SU-DHL-6 (cell line): ENCODE measurements around the gene ILF2.

Experiments
- H2AFZ ChIP-seq: fragments of 200-600 bp; sonication (generic); 2 replicates; pipeline ENCODE4 v1.6.1; 2014; ENCODE audit warnings: low read depth, mild to moderate bottlenecking, moderate library complexity, mixed read lengths, antibody characterized with exemption, low read length; ENCODE audit not compliant: severe bottlenecking
- H3F3A ChIP-seq: fragments of 200-600 bp; shearing (Covaris generic); 2 replicates; pipeline ENCODE4 v1.6.0; 2016; ENCODE audit warnings: antibody characterized with exemption, mild to moderate bottlenecking; ENCODE audit not compliant: insufficient read depth
- H3K27ac ChIP-seq: fragments of 200-600 bp; sonication (generic); 2 replicates; pipeline ENCODE4 v1.5.1; 2016; ENCODE audit warnings: low read depth, mild to moderate bottlenecking, low read length, moderate library complexity, mixed read lengths
- H3K27me3 ChIP-seq: fragments of 200-600 bp; sonication (generic), shearing (Covaris generic); 2 replicates; pipeline ENCODE4 v1.6.0; 2014; ENCODE audit warnings: mild to moderate bottlenecking, low read length
- H3K36me3 ChIP-seq: fragments of 200-600 bp; sonication (generic); 2 replicates; pipeline ENCODE4 v1.6.1; 2014; ENCODE audit warnings: mild to moderate bottlenecking, low read length, mixed read lengths
- H3K4me2 ChIP-seq: fragments of 300-600, 200-600 bp; shearing (Covaris generic), sonication (generic); 2 replicates; pipeline ENCODE4 v1.6.0; 2014; ENCODE audit warnings: low read length, low read depth, mild to moderate bottlenecking; ENCODE audit not compliant: poor library complexity, severe bottlenecking
- H3K4me3 ChIP-seq: fragments of 200-600 bp; sonication (generic); 2 replicates; pipeline ENCODE4 v1.5.1; 2014; ENCODE audit warnings: antibody characterized with exemption, low read length, mild to moderate bottlenecking, mixed read lengths; ENCODE audit not compliant: insufficient read depth, poor library complexity, severe bottlenecking
- H3K79me2 ChIP-seq: fragments of 200-600 bp; sonication (generic); 2 replicates; pipeline ENCODE4 v1.6.1; 2014; ENCODE audit warnings: mild to moderate bottlenecking, low read length, moderate library complexity; ENCODE audit not compliant: insufficient read depth
- H3K9ac ChIP-seq: fragments of 200-600 bp; sonication (generic); 2 replicates; pipeline ENCODE4 v1.7.0; 2014; ENCODE audit warnings: mild to moderate bottlenecking, low read length
- H3K9me2 ChIP-seq: fragments of 200-600 bp; sonication (generic); replicated peaks from 2 replicates; pipeline ENCODE4 v1.6.1; 2014; ENCODE audit warnings: low read length; ENCODE audit not compliant: insufficient read depth
- H3K9me3 ChIP-seq: fragments of 200-600 bp; sonication (generic); 2 replicates; pipeline ENCODE4 v1.6.1; 2014; ENCODE audit warnings: low read length, mixed read lengths; ENCODE audit not compliant: insufficient read depth
- H4K20me1 ChIP-seq: fragments of 200-600 bp; sonication (generic); 2 replicates; pipeline ENCODE4 v1.6.1; 2014; ENCODE audit warnings: low read depth, mild to moderate bottlenecking, antibody characterized with exemption, low read length, moderate library complexity, mixed read lengths
- CTCF ChIP-seq: fragments of 200-600 bp; sonication (generic); IDR thresholded peaks from one replicate; pipeline ENCODE4 v1.5.1; 2017; ENCODE audit warnings: antibody characterized with exemption, mild to moderate bottlenecking, low read length, moderate library complexity; ENCODE audit not compliant: insufficient read depth, poor library complexity, severe bottlenecking
- EZH2phosphoT487 ChIP-seq: fragments of 200-600 bp; sonication (generic), shearing (Covaris generic); conservative IDR thresholded peaks from 2 replicates; pipeline ENCODE4 v1.6.1; 2018; ENCODE audit warnings: mild to moderate bottlenecking, antibody characterized with exemption, low read length, moderate library complexity, mixed read lengths

ILF2 gene

GRCh38 chr1:153655333-153655732 lies 15.5 kb downstream of the ILF2 start:
- Histone ChIP-seq H3K9me3 (no peaks in the 10 kb centered on the region), H3K9me2 (no peaks in the 10 kb centered on the region), H3K79me2 (peaks cover 12% of the 10 kb centered on the region; the same call in 1 of the 2 replicates), H3K9ac (no peak overlapping the region), H3K4me2 (no peak overlapping the region), H3K36me3 (no peaks in the 10 kb centered on the region), H3K27me3 (no peaks in the 10 kb centered on the region), H2AFZ (no peak overlapping the region), H3K27ac (no peak overlapping the region), H4K20me1 (no peaks in the 10 kb centered on the region), H3K4me3 (no peak overlapping the region), H3F3A (no peaks in the 10 kb centered on the region)
- TF ChIP-seq CTCF: no peak
- TF ChIP-seq EZH2phosphoT487: no peak

- no peaks in the 10 kb centered on the region for H3K79me2 ChIP-seq
- H3K36me3 ChIP-seq: no peaks in the 10 kb centered on the region
- H3K4me2 ChIP-seq: no peak overlapping the region
- no peak overlapping the region for H2AFZ ChIP-seq
- H3K27ac ChIP-seq: no peak overlapping the region
- no peaks in the 10 kb centered on the region for H3F3A ChIP-seq
- no peak overlapping the region for H3K9ac ChIP-seq
- no peaks in the 10 kb centered on the region for H3K9me3 ChIP-seq
- H4K20me1 ChIP-seq: no peaks in the 10 kb centered on the region
- H3K4me3 ChIP-seq: no peak overlapping the region
- H3K27me3 ChIP-seq: no peaks in the 10 kb centered on the region
- no peaks in the 10 kb centered on the region for H3K9me2 ChIP-seq
- no peak for TF ChIP-seq EZH2phosphoT487
- TF ChIP-seq CTCF: no peak
These were observed 17.8 kb downstream of the ILF2 start for GRCh38 chr1:153652805-153653500.

GRCh38 chr1:153651771-153652170 lies 19.0 kb downstream of the ILF2 start:
- no peak overlapping the region for H2AFZ ChIP-seq
- H3K79me2 ChIP-seq: no peaks in the 10 kb centered on the region
- no peaks in the 10 kb centered on the region for H3K36me3 ChIP-seq
- H3K27me3 ChIP-seq: no peaks in the 10 kb centered on the region
- H3K4me2 ChIP-seq: no peak overlapping the region
- no peak overlapping the region for H3K4me3 ChIP-seq
- TF ChIP-seq EZH2phosphoT487 (no peak), CTCF (no peak)
- H3K27ac ChIP-seq: no peak overlapping the region
- no peaks in the 10 kb centered on the region for H3K9me2 ChIP-seq
- no peaks in the 10 kb centered on the region for H3K9me3 ChIP-seq
- H4K20me1 ChIP-seq: no peaks in the 10 kb centered on the region
- no peaks in the 10 kb centered on the region for H3F3A ChIP-seq
- H3K9ac ChIP-seq: no peak overlapping the region
